HEK293T (cell line): ENCODE data around the gene PZP.
"Not testable (repeated sequence)": the region's sequence is repeated elsewhere in the genome, so short reads cannot be mapped to it uniquely, and the experiment has no call there.

Source experiments
- CTCF ChIA-PET: fragments of 350-600 bp; formaldehyde crosslinking; extraction: SDS; loops from one replicate; lab custom pipeline; 2021; ENCODE audit warnings: antibody characterized with exemption, inconsistent platforms; lab: Yijun Ruan, JAX
- POLR2A ChIA-PET: fragments of 350-600 bp; formaldehyde crosslinking; extraction: SDS; loops from one replicate; lab custom pipeline; 2020; ENCODE audit warnings: antibody characterized with exemption, inconsistent platforms; lab: Yijun Ruan, JAX
- DNase-seq: peaks from one replicate; pipeline ENCODE4 v3.0.0; 2012; ENCODE audit warnings: mixed read lengths; ENCODE audit errors: extremely low spot score
- ARNT ChIP-seq: fragments of 450-650 bp; IDR thresholded peaks from 2 replicates; pipeline ENCODE4 v1.6.1; 2017; ENCODE audit warnings: mild to moderate bottlenecking
- BHLHE40 ChIP-seq: fragments of 450-650 bp; IDR thresholded peaks from 2 replicates; pipeline ENCODE4 v1.6.1; 2016; ENCODE audit warnings: mild to moderate bottlenecking, moderate library complexity, borderline replicate concordance
- CTBP1 ChIP-seq: fragments of 450-650 bp; IDR thresholded peaks from 2 replicates; pipeline ENCODE4 v1.6.1; 2016; ENCODE audit warnings: borderline replicate concordance
- ELF4 ChIP-seq: fragments of 450-650 bp; IDR thresholded peaks from 2 replicates; pipeline ENCODE4 v1.6.1; 2017; ENCODE audit warnings: antibody characterized with exemption
- FOXA1 ChIP-seq: fragments of 450-650 bp; IDR thresholded peaks from 2 replicates; pipeline ENCODE4 v1.6.1; 2016; ENCODE audit warnings: mild to moderate bottlenecking
- FOXK2 ChIP-seq: fragments of 450-650 bp; IDR thresholded peaks from 2 replicates; pipeline ENCODE4 v1.6.1; 2016; ENCODE audit warnings: mild to moderate bottlenecking
- FOXM1 ChIP-seq: fragments of 450-650 bp; IDR thresholded peaks from 2 replicates; pipeline ENCODE4 v1.6.1; 2017; ENCODE audit warnings: mild to moderate bottlenecking, borderline replicate concordance
- HDGF ChIP-seq: fragments of 450-650 bp; IDR thresholded peaks from 2 replicates; pipeline ENCODE4 v1.6.1; 2017; ENCODE audit warnings: antibody characterized with exemption, borderline replicate concordance
- L3MBTL2 ChIP-seq: fragments of 450-650 bp; conservative IDR thresholded peaks from 2 replicates; pipeline ENCODE4 v1.6.1; 2016; ENCODE audit warnings: mild to moderate bottlenecking
- LEF1 ChIP-seq: fragments of 450-650 bp; IDR thresholded peaks from 2 replicates; pipeline ENCODE4 v1.6.1; 2017; ENCODE audit warnings: mild to moderate bottlenecking, borderline replicate concordance
- NFRKB ChIP-seq: fragments of 450-650 bp; IDR thresholded peaks from 2 replicates; pipeline ENCODE4 v1.6.1; 2016; ENCODE audit warnings: mild to moderate bottlenecking, moderate library complexity
- SP1 ChIP-seq: fragments of 450-650 bp; IDR thresholded peaks from 2 replicates; pipeline ENCODE4 v1.6.1; 2017
- SUZ12 ChIP-seq: fragments of 450-650 bp; IDR thresholded peaks from 2 replicates; pipeline ENCODE4 v1.6.1; 2016; ENCODE audit warnings: mild to moderate bottlenecking
- TARDBP ChIP-seq: fragments of 450-650 bp; IDR thresholded peaks from 2 replicates; pipeline ENCODE4 v1.6.1; 2016
- ZNF384 ChIP-seq: fragments of 450-650 bp; IDR thresholded peaks from 2 replicates; pipeline ENCODE4 v1.6.1; 2016
- TF ChIP-seq, protein P1 (sequence below): fragments of 450-650 bp; IDR thresholded peaks from 2 replicates; pipeline ENCODE4 v1.6.1; 2016

The PZP gene

DNA sequence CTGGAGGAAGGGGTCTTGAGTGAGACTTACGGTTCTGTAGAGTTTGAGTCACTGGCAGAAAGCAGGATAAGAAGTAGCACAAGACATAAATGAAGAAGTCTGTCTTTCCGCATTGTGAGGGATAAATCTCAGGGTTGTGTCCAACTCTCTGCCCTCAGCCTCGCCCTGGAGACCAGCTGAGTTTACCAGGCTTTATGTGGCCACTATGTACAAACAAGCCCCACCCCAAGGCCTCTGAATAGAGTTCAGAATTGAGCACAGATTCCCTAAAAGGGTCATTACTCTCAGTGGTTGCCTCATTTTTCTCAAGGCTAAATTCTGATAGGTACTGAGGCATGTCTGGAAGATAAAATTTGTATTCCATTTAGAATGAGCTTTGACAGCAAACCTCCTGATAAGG, at the start of gene PZP:
PZP (minus strand) TSS at position 167 of the 400 bp plus-strand sequence; CDS start at position 113, 54 bp downstream.
- CTCF ChIA-PET, result no interaction called here
- no peak for DNase-seq
- POLR2A ChIA-PET, result no interaction called here
- no peak for TF ChIP-seq SP1
- TF ChIP-seq CTBP1, result no peak
- TF ChIP-seq ELF4, result no peak
- TF ChIP-seq L3MBTL2, result no peak
- TF ChIP-seq LEF1, result no peak
- no peak for TF ChIP-seq FOXM1
- TF ChIP-seq FOXA1, result no peak
- TF ChIP-seq NFRKB, result no peak
- TF ChIP-seq HDGF, result no peak
- no peak for TF ChIP-seq SUZ12
- TF ChIP-seq ZNF384, result no peak
- TF ChIP-seq TARDBP, result no peak
- TF ChIP-seq, protein P1, sequence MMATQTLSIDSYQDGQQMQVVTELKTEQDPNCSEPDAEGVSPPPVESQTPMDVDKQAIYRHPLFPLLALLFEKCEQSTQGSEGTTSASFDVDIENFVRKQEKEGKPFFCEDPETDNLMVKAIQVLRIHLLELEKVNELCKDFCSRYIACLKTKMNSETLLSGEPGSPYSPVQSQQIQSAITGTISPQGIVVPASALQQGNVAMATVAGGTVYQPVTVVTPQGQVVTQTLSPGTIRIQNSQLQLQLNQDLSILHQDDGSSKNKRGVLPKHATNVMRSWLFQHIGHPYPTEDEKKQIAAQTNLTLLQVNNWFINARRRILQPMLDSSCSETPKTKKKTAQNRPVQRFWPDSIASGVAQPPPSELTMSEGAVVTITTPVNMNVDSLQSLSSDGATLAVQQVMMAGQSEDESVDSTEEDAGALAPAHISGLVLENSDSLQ, result no peak
- TF ChIP-seq ARNT, result no peak

DNA sequence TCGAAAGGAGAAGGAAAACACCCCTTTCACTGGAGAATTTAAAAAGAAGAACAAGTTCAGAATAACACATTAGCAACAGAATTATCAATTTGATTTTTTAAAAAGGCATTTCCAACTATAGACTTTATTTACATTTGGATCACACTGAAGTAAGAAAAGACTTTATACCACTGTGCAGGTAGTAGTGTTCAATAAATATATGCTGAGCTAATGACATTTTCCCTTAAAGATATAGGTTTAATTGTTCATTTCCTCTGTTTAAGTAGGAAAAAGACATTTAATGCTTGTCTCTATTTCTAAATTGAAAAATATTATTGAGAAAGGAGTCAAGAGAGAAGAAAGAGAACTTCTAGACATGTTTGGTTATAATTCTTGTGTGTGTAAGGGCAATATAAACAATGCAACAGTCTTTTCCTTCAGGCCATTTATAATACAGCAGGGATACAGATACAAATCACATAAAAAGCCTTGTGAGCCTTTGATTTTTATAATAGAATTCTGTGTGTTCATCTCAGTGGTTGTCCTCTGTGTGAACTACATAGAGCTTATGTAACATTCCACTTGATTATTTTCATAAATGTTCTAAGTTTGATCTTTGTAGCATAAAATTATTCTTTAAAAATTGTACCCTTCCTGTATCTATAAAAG, 48.7 kb upstream of the PZP start:
- TF ChIP-seq FOXK2 (no peak), L3MBTL2 (no peak), ZNF384 (no peak), SP1 (no peak), FOXM1 (no peak), FOXA1 (no peak), ELF4 (no peak), TARDBP (no peak), ARNT (no peak), HDGF (no peak), BHLHE40 (no peak), LEF1 (no peak), CTBP1 (no peak), NFRKB (no peak), SUZ12 (no peak)
- TF ChIP-seq, protein P1, result no peak
- ChIA-PET POLR2A (no interaction called here), CTCF (no interaction called here)
- DNase-seq, result no peak

DNA sequence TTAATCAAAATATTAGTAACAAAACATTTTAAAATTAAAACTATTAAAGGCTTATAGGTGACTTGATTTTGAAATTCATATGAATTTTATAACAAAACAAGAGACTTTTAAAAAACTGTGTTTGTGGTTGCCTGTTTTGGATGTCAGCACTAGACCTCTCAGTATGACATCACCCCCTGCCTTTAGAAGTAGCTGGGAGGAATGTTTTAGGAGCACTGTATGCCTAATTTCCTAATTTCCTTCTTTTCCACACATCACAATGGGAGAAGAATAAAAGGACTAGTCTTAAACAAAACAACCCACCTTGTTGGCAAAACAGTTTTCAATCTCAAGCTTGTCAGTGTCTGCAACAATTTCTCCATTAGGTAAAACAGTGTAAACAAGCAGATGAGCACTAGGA, 48.1 kb upstream of the PZP start:
- CTCF ChIA-PET, result no interaction called here
- DNase-seq, result no peak
- TF ChIP-seq FOXM1, result no peak
- TF ChIP-seq, protein P1, result no peak
- POLR2A ChIA-PET, result no interaction called here

DNA sequence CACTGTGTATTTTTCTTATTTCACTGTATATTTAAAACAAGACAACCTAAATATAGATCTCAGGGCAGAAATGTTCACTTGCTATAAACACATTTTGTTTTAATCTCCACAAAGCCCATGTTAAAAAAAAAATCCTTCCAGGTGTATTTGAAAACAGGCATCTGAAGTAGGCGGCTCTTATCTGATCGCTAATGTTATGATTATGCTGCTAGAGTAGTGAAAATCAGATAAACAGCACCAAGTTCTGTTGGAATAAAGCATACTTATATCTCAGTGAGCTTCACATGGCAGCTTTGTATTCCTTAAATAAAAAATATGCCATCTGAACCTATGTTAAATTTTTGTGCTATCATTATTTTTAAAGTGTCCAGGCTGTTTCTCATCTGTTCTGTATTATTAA, 47.6 kb upstream of the PZP start:
- CTCF ChIA-PET, result no interaction called here
- TF ChIP-seq ZNF384 (no peak), HDGF (no peak), NFRKB (no peak), LEF1 (no peak), L3MBTL2 (no peak), BHLHE40 (no peak), TARDBP (no peak)
- TF ChIP-seq, protein P1, result no peak
- POLR2A ChIA-PET, result interaction anchor here (1.0 kb wide), 1 partner anchor 305 kb away, joined by 4 read pairs; no protein-coding TSS in a partner anchor
- no peak for DNase-seq

DNA sequence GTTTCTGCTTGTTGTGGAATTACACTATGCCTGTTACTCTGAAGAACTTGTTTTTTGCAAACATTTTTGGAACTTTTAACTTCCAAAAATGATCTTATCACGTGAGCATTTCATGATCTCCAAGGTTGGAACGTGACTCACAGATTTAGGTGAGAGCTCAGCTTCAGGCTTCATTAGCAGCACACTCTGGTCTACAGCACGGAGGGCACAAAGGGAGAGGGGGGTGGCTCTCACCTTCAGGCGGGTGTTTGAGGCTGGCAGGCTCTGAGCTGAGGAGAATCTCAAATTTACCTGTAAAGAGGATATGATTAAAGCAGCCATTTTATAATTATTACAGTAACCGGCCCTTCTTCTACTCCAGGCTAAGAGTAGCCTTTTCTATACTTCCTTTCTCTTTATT, 45.3 kb upstream of the PZP start:
- TF ChIP-seq SUZ12, result no peak
- no peak for DNase-seq
- ChIA-PET CTCF (interaction anchor here (1.0 kb wide), 1 partner anchor 13 kb away, joined by 3 read pairs; no protein-coding TSS in a partner anchor), POLR2A (no interaction called here)

DNA sequence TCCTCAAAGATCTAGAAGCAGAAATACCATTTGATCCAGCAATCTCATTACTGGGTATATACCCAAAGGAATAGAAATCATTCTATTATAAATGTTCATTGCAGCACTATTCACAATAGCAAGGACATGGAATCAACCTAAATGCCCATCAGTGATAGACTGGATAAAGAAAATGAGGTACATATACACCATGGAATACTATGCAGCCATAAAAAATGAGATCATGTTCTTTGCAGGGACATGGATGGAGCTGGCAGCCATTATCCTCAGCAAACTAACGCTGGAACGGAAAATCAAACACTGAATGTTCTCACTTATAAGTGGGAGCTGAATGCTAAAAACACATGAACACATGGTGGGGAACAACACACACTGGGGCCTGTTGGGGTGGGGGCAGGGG, 44.6 kb upstream of the PZP start:
- CTCF ChIA-PET, result interaction anchor here (1.0 kb wide), 1 partner anchor 14 kb away, joined by 3 read pairs; no protein-coding TSS in a partner anchor
- POLR2A ChIA-PET, result not testable (repeated sequence)

DNA sequence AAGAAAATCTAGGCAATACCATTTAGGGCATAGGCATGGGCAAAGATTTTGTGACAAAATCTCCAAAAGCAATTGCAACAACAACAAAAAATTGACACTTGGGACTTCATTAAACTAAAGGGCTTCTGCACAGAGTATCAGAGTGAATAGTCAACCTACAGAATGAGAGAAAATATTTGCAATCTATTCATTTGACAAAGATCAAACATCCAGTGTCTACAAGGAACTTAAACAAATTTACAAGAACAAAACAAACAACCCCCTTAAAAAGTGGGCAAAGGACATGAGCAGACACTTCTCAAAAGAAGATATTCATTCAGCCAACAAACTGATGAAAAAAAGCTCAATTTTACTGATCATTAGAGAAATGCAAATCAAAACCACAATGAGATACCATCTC, 44.1 kb upstream of the PZP start:
- no peak for TF ChIP-seq LEF1
- no peak for TF ChIP-seq FOXA1
- TF ChIP-seq TARDBP, result no peak
- no peak for TF ChIP-seq HDGF
- no peak for TF ChIP-seq NFRKB
- no peak for TF ChIP-seq ARNT
- TF ChIP-seq ELF4, result no peak
- ChIA-PET POLR2A (no interaction called here), CTCF (no interaction called here)
- DNase-seq, result no peak

More for the DNA sequence above, 44.6 kb upstream of the PZP start:
- DNase-seq, result not testable (repeated sequence)
